MM.1S (cell line): ENCODE results near the gene ITSN1.
A peak's percentile ranks its signal among the peaks of the same experiment; 100 is the strongest.

Source experiments
- DNase-seq: peaks from one replicate; pipeline ENCODE4 v3.0.0-alpha.2; 2015
- H2AFZ ChIP-seq: fragments of 300-600 bp; sonication (generic); 2 replicates; pipeline ENCODE4 v1.6.0; 2016; ENCODE audit warnings: antibody characterized with exemption, low read length
- H3F3A ChIP-seq: fragments of 300-600 bp; sonication (generic); 2 replicates; pipeline ENCODE4 v1.6.1; 2016; ENCODE audit warnings: mild to moderate bottlenecking, antibody characterized with exemption, low read length, moderate library complexity, mixed read lengths; ENCODE audit not compliant: insufficient read depth
- H3K27ac ChIP-seq: fragments of 300-600 bp; sonication (generic); 2 replicates; pipeline ENCODE4 v1.5.1; 2016; ENCODE audit warnings: mild to moderate bottlenecking, low read length
- H3K27me3 ChIP-seq: fragments of 300-600 bp; sonication (generic); replicated peaks from 2 replicates; pipeline ENCODE4 v1.6.0; 2016; ENCODE audit warnings: low read length; ENCODE audit not compliant: insufficient read depth
- H3K36me3 ChIP-seq: fragments of 300-600 bp; sonication (generic); replicated peaks from 2 replicates; pipeline ENCODE4 v1.6.1; 2016; ENCODE audit warnings: mild to moderate bottlenecking, low read length, mixed read lengths; ENCODE audit not compliant: insufficient read depth
- H3K4me1 ChIP-seq: fragments of 300-600 bp; sonication (generic); 2 replicates; pipeline ENCODE4 v1.6.1; 2016; ENCODE audit warnings: low read length, mixed read lengths
- H3K4me2 ChIP-seq: fragments of 300-600 bp; sonication (generic); 2 replicates; pipeline ENCODE4 v1.6.0; 2016; ENCODE audit warnings: low read depth, low read length
- H3K4me3 ChIP-seq: fragments of 300-600 bp; sonication (generic); 2 replicates; pipeline ENCODE4 v1.5.1; 2016; ENCODE audit warnings: low read length, mixed read lengths
- H3K79me2 ChIP-seq: fragments of 300-600 bp; sonication (generic); 2 replicates; pipeline ENCODE4 v1.6.1; 2016; ENCODE audit warnings: mixed run types, low read length, mixed read lengths
- H3K9ac ChIP-seq: fragments of 300-600 bp; sonication (generic); 2 replicates; pipeline ENCODE4 v1.6.1; 2016; ENCODE audit warnings: low read length, mixed read lengths
- H3K9me2 ChIP-seq: fragments of 300-600 bp; sonication (generic); replicated peaks from 2 replicates; pipeline ENCODE4 v1.6.1; 2016; ENCODE audit warnings: mild to moderate bottlenecking, low read length, mixed read lengths; ENCODE audit not compliant: insufficient read depth
- H3K9me3 ChIP-seq: fragments of 300-600 bp; sonication (generic); replicated peaks from 2 replicates; pipeline ENCODE4 v1.6.1; 2016; ENCODE audit warnings: mild to moderate bottlenecking, low read length, mixed read lengths; ENCODE audit not compliant: insufficient read depth
- H4K20me1 ChIP-seq: fragments of 300-600 bp; sonication (generic); 2 replicates; pipeline ENCODE4 v1.6.1; 2016; ENCODE audit warnings: mild to moderate bottlenecking, low read length, moderate library complexity, mixed read lengths; ENCODE audit not compliant: insufficient read depth
- CTCF ChIP-seq: fragments of 300-600 bp; sonication (generic); IDR thresholded peaks from 2 replicates; pipeline ENCODE4 v1.5.1; 2016; ENCODE audit warnings: antibody characterized with exemption, low read length, mixed read lengths
- EZH2 ChIP-seq: fragments of 300-600 bp; sonication (generic); optimal IDR thresholded peaks from 2 replicates; pipeline ENCODE3; 2017; ENCODE audit warnings: low read depth, mild to moderate bottlenecking, antibody characterized with exemption, low read length, mixed read lengths
- EZH2phosphoT487 ChIP-seq: fragments of 300-600 bp; sonication (generic); IDR thresholded peaks from 2 replicates; pipeline ENCODE4 v1.6.1; 2018; ENCODE audit warnings: antibody characterized with exemption, low read length

ITSN1 gene

GRCh38 chr21:33668180-33668579 is 25.9 kb downstream of the ITSN1 start:
- no peak overlapping the region for H3K4me2 ChIP-seq
- peaks cover 36% of the 10 kb centered on the region for H3K79me2 ChIP-seq
- no peaks in the 10 kb centered on the region for H4K20me1 ChIP-seq
- no peak overlapping the region for H3K9ac ChIP-seq
- no peak overlapping the region for H3K4me3 ChIP-seq
- H3K9me2 ChIP-seq: no peaks in the 10 kb centered on the region
- H2AFZ ChIP-seq: no peak overlapping the region
- TF ChIP-seq EZH2phosphoT487 (no peak), EZH2 (no peak)
- H3K27ac ChIP-seq: no peak overlapping the region
- H3F3A ChIP-seq: no peaks in the 10 kb centered on the region
- no peaks in the 10 kb centered on the region for H3K36me3 ChIP-seq
- no peaks in the 10 kb centered on the region for H3K9me3 ChIP-seq
- no peak for DNase-seq
- H3K4me1 ChIP-seq: no peaks in the 10 kb centered on the region
- no peaks in the 10 kb centered on the region for H3K27me3 ChIP-seq

- Histone ChIP-seq H3F3A (no peaks in the 10 kb centered on the region), H3K36me3 (no peaks in the 10 kb centered on the region), H4K20me1 (no peaks in the 10 kb centered on the region), H3K9ac (no peak overlapping the region), H3K4me3 (no peak overlapping the region), H3K27ac (no peak overlapping the region), H3K79me2 (peaks cover 36% of the 10 kb centered on the region), H2AFZ (no peak overlapping the region), H3K4me2 (no peak overlapping the region), H3K27me3 (no peaks in the 10 kb centered on the region), H3K4me1 (no peaks in the 10 kb centered on the region), H3K9me2 (no peaks in the 10 kb centered on the region), H3K9me3 (no peaks in the 10 kb centered on the region)
- DNase-seq: no peak
- TF ChIP-seq CTCF (no peak), EZH2phosphoT487 (no peak), EZH2 (no peak)
Measured at GRCh38 chr21:33668620-33669019, 26.3 kb downstream of the ITSN1 start.

- Histone ChIP-seq H2AFZ (no peak overlapping the region), H3K36me3 (no peaks in the 10 kb centered on the region), H3K79me2 (peaks cover 26% of the 10 kb centered on the region), H3F3A (no peaks in the 10 kb centered on the region), H3K4me1 (no peaks in the 10 kb centered on the region), H3K9me2 (no peaks in the 10 kb centered on the region), H3K27ac (no peak overlapping the region), H3K27me3 (no peaks in the 10 kb centered on the region), H3K4me3 (no peak overlapping the region), H3K9ac (no peak overlapping the region), H4K20me1 (no peaks in the 10 kb centered on the region), H3K9me3 (no peaks in the 10 kb centered on the region), H3K4me2 (no peak overlapping the region)
- TF ChIP-seq EZH2phosphoT487: no peak
- TF ChIP-seq EZH2: no peak
- DNase-seq: peak; percentile 4
Measured at GRCh38 chr21:33670076-33670978, 28.0 kb downstream of the ITSN1 start.

GRCh38 chr21:33673473-33673872 is 31.2 kb downstream of the ITSN1 start:
- no peaks in the 10 kb centered on the region for H4K20me1 ChIP-seq
- no peak overlapping the region for H2AFZ ChIP-seq
- H3K27ac ChIP-seq: no peak overlapping the region
- no peaks in the 10 kb centered on the region for H3K27me3 ChIP-seq
- no peak overlapping the region for H3K9ac ChIP-seq
- H3K4me3 ChIP-seq: no peak overlapping the region
- no peak for TF ChIP-seq EZH2phosphoT487
- TF ChIP-seq EZH2: no peak
- TF ChIP-seq CTCF: no peak
- H3K79me2 ChIP-seq: peaks cover 27% of the 10 kb centered on the region
- no peaks in the 10 kb centered on the region for H3K9me2 ChIP-seq
- H3K36me3 ChIP-seq: no peaks in the 10 kb centered on the region
- H3F3A ChIP-seq: no peaks in the 10 kb centered on the region
- no peaks in the 10 kb centered on the region for H3K9me3 ChIP-seq
- no peak overlapping the region for H3K4me2 ChIP-seq
- DNase-seq: no peak
- no peaks in the 10 kb centered on the region for H3K4me1 ChIP-seq
